GM23338 (cell line): ENCODE measurements around the gene SLC39A11.

Experiments
- CREB1 ChIP-seq: fragments of 250-450 bp; sonication (Bioruptor Pico); IDR thresholded peaks from 2 replicates; pipeline ENCODE4 v1.5.0; 2020; ENCODE audit warnings: low read depth, mild to moderate bottlenecking, moderate library complexity
- EZH2 ChIP-seq: fragments of 200-600 bp; sonication (generic); IDR thresholded peaks from one replicate; pipeline ENCODE4 v1.8.0; 2017; ENCODE audit warnings: antibody characterized with exemption, mild to moderate bottlenecking, low read depth; ENCODE audit not compliant: unreplicated experiment
- EZH2phosphoT487 ChIP-seq: fragments of 200-600 bp; sonication (generic); IDR thresholded peaks from one replicate; pipeline ENCODE4 v1.8.1; 2018; ENCODE audit warnings: antibody characterized with exemption; ENCODE audit not compliant: unreplicated experiment
- JUNB ChIP-seq: IDR thresholded peaks from one replicate; pipeline ENCODE4 v1.6.1; 2016; ENCODE audit warnings: antibody characterized with exemption; ENCODE audit not compliant: unreplicated experiment
- NANOG ChIP-seq: IDR thresholded peaks from 2 replicates; pipeline ENCODE4 v1.6.1; 2016; ENCODE audit warnings: antibody characterized with exemption, borderline replicate concordance
- POLR2AphosphoS5 ChIP-seq: IDR thresholded peaks from 2 replicates; pipeline ENCODE4 v1.6.1; 2016; ENCODE audit warnings: antibody characterized with exemption, low read depth
- REST ChIP-seq: IDR thresholded peaks from one replicate; pipeline ENCODE4 v1.6.1; 2018; ENCODE audit warnings: antibody characterized with exemption; ENCODE audit not compliant: unreplicated experiment
- STAT1 ChIP-seq: IDR thresholded peaks from one replicate; pipeline ENCODE4 v1.6.1; 2016; ENCODE audit warnings: antibody characterized with exemption; ENCODE audit not compliant: unreplicated experiment
- ZNF114 ChIP-seq: fragments of 250-450 bp; sonication (Bioruptor Pico); IDR thresholded peaks from 2 replicates; pipeline ENCODE4 v1.5.0; 2020; ENCODE audit warnings: mild to moderate bottlenecking, moderate library complexity
- ZNF331 ChIP-seq: fragments of 250-450 bp; sonication (Bioruptor Pico); IDR thresholded peaks from 2 replicates; pipeline ENCODE4 v1.5.0; 2020; ENCODE audit warnings: low read depth, mild to moderate bottlenecking, moderate library complexity
- TF ChIP-seq, protein P1 (sequence below), 2 experiments: fragments of 200-600 bp in 1 of 2; sonication (generic) in 1 of 2; conservative IDR thresholded peaks; 2 replicates each; pipeline versions ENCODE4 v1.5.1 to v1.6.1; 2016 to 2017; ENCODE audit warnings: antibody characterized with exemption in 2 of 2, low read depth in 2 of 2, mild to moderate bottlenecking in 2 of 2, moderate library complexity in 1 of 2
- TF ChIP-seq, protein P2 (sequence below): fragments of 250-450 bp; sonication (Bioruptor Pico); IDR thresholded peaks from 2 replicates; pipeline ENCODE4 v1.5.0; 2020; ENCODE audit warnings: mild to moderate bottlenecking, moderate library complexity
- TF ChIP-seq, protein P3 (sequence below): IDR thresholded peaks from 2 replicates; pipeline ENCODE4 v1.6.1; 2016; ENCODE audit warnings: antibody characterized with exemption

DNA sequence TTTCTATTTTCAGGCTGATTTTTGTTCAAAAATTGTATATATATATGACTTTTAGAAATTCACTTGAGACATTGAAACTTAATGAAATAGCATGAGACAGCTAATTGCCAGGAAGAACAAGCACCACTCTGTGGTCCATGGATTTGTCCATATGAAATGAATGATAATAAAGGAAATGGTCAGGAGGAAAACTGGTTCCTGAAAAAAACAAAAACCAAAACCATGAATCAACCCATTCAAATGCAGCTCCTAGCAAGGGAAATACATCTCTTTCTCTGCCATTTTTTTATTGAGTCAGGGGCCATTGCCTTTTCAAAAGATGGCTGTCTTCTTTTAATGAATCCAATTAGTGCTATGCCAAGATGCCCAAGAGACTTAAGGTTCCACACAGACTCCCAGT is 230.7 kb downstream of the SLC39A11 start:
- TF ChIP-seq EZH2phosphoT487 (no peak), JUNB (no peak), REST (no peak), POLR2AphosphoS5 (no peak), EZH2 (no peak), CREB1 (CRISPR knock-in tag) (no peak), ZNF114 (no peak), ZNF331 (no peak), STAT1 (no peak), NANOG (no peak)
- TF ChIP-seq, protein P1, sequence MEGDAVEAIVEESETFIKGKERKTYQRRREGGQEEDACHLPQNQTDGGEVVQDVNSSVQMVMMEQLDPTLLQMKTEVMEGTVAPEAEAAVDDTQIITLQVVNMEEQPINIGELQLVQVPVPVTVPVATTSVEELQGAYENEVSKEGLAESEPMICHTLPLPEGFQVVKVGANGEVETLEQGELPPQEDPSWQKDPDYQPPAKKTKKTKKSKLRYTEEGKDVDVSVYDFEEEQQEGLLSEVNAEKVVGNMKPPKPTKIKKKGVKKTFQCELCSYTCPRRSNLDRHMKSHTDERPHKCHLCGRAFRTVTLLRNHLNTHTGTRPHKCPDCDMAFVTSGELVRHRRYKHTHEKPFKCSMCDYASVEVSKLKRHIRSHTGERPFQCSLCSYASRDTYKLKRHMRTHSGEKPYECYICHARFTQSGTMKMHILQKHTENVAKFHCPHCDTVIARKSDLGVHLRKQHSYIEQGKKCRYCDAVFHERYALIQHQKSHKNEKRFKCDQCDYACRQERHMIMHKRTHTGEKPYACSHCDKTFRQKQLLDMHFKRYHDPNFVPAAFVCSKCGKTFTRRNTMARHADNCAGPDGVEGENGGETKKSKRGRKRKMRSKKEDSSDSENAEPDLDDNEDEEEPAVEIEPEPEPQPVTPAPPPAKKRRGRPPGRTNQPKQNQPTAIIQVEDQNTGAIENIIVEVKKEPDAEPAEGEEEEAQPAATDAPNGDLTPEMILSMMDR (conservative IDR thresholded peaks at IDR 0.05; ENCODE audit: low read depth in 2 of 2): no peak
- TF ChIP-seq, protein P2, sequence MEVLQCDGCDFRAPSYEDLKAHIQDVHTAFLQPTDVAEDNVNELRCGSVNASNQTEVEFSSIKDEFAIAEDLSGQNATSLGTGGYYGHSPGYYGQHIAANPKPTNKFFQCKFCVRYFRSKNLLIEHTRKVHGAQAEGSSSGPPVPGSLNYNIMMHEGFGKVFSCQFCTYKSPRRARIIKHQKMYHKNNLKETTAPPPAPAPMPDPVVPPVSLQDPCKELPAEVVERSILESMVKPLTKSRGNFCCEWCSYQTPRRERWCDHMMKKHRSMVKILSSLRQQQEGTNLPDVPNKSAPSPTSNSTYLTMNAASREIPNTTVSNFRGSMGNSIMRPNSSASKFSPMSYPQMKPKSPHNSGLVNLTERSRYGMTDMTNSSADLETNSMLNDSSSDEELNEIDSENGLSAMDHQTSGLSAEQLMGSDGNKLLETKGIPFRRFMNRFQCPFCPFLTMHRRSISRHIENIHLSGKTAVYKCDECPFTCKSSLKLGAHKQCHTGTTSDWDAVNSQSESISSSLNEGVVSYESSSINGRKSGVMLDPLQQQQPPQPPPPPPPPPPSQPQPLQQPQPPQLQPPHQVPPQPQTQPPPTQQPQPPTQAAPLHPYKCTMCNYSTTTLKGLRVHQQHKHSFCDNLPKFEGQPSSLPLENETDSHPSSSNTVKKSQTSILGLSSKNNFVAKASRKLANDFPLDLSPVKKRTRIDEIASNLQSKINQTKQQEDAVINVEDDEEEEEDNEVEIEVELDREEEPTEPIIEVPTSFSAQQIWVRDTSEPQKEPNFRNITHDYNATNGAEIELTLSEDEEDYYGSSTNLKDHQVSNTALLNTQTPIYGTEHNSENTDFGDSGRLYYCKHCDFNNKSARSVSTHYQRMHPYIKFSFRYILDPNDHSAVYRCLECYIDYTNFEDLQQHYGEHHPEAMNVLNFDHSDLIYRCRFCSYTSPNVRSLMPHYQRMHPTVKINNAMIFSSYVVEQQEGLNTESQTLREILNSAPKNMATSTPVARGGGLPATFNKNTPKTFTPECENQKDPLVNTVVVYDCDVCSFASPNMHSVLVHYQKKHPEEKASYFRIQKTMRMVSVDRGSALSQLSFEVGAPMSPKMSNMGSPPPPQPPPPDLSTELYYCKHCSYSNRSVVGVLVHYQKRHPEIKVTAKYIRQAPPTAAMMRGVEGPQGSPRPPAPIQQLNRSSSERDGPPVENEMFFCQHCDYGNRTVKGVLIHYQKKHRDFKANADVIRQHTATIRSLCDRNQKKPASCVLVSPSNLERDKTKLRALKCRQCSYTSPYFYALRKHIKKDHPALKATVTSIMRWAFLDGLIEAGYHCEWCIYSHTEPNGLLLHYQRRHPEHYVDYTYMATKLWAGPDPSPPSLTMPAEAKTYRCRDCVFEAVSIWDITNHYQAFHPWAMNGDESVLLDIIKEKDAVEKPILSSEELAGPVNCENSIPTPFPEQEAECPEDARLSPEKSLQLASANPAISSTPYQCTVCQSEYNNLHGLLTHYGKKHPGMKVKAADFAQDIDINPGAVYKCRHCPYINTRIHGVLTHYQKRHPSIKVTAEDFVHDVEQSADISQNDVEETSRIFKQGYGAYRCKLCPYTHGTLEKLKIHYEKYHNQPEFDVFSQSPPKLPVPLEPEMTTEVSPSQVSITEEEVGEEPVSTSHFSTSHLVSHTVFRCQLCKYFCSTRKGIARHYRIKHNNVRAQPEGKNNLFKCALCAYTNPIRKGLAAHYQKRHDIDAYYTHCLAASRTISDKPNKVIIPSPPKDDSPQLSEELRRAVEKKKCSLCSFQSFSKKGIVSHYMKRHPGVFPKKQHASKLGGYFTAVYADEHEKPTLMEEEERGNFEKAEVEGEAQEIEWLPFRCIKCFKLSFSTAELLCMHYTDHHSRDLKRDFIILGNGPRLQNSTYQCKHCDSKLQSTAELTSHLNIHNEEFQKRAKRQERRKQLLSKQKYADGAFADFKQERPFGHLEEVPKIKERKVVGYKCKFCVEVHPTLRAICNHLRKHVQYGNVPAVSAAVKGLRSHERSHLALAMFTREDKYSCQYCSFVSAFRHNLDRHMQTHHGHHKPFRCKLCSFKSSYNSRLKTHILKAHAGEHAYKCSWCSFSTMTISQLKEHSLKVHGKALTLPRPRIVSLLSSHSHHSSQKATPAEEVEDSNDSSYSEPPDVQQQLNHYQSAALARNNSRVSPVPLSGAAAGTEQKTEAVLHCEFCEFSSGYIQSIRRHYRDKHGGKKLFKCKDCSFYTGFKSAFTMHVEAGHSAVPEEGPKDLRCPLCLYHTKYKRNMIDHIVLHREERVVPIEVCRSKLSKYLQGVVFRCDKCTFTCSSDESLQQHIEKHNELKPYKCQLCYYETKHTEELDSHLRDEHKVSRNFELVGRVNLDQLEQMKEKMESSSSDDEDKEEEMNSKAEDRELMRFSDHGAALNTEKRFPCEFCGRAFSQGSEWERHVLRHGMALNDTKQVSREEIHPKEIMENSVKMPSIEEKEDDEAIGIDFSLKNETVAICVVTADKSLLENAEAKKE: no peak
- TF ChIP-seq, protein P3, sequence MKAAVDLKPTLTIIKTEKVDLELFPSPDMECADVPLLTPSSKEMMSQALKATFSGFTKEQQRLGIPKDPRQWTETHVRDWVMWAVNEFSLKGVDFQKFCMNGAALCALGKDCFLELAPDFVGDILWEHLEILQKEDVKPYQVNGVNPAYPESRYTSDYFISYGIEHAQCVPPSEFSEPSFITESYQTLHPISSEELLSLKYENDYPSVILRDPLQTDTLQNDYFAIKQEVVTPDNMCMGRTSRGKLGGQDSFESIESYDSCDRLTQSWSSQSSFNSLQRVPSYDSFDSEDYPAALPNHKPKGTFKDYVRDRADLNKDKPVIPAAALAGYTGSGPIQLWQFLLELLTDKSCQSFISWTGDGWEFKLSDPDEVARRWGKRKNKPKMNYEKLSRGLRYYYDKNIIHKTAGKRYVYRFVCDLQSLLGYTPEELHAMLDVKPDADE: no peak
